ENCODE measurements around the gene SLC19A1.

DNA sequence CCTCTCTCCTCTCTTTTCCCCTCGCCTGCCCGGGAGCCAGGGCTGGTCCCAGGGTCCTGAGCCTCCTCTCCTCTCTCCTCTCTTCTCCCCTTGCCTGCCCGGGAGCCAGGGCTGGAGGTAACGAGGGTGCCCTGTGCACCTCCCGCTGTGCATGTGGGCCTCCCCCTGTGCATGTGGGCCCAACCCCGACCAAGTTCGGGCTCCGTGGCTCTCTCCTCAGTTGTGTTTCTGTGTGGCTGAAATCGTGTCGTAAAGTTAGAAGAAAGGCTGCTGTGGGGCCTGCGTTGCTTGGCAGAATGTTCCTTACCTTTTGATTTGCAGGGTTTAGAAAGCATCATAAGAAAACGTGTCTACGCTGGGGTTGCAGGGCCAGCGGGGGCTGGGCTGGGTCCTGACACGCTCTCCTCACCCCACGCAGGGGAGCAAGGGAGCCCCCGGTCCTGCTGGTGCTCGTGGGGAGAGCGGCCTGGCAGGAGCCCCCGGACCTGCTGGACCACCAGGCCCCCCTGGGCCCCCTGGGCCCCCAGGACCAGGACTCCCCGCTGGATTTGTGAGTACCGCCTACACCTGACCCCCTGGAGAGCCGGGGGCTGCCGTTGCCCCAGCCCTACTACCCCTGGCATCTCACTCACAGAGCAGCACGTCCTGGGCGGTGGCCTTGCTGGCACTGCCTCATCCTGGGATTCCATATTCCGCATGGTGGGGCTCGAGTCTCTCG, 55.6 kb downstream of the SLC19A1 start:
- TF ChIP-seq POLR2A (IDR thresholded peaks at IDR 0.05), result no peak
- TF ChIP-seq EP300 (IDR thresholded peaks at IDR 0.05), result no peak

Data from tibial nerve (tissue), 3 donors.